ENCODE data around the gene BSDC1. TPM values are rescaled to one million over a fixed set of nuclear protein-coding genes. Genes with fewer than 3 reads are reported as not detected.
A peak's percentile ranks its signal among the peaks of the same experiment; 100 is the strongest.

Gene BSDC1
- total RNA-seq, 1 donor from 2014 or later = 38.6 TPM

DNA sequence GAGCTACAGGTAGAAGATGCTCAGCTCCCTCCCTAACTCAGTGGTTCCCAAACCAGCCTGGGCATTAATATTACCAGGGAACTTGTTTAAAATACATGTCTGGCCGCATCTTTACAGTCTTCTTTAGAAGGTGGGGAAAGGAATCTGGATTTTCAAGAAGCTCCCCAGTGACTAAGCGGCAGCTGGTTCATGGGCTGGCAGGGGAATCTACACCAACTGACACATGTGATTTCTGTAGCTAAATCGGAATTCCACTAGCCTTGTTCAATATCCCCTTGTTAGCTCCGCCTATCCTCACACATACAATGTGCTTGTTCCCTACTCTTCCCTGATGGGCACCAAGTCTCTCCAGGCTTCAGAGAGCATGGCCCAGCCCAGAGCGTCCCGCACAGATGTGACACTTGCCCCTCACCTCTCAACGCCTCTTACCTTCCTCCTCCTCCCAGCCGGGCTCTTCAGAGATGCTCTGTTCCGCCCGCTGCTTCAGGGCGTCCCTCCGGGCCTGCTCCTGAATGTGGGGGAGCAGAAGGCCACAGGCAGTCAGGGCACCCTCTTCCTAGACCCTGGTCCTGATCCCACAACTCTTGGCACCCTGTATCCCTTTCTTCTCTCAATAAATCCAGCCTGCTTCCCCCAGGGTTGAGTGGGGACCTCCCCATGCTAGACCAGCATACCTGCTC, 16.6 kb downstream of the BSDC1 start:
- Mint-ChIP-seq H3K4me3 (no peak overlapping the region), H3K9me3 (no peaks in the 10 kb centered on the region), H3K36me3 (ENCODE audit: low read depth) (peaks cover 5% of the 10 kb centered on the region), H3K4me1 (peaks cover 10% of the 10 kb centered on the region), H3K27ac (ENCODE audit: unreplicated experiment) (peak overlapping the region; percentile 19), H3K27me3 (ENCODE audit: low read depth) (no peaks in the 10 kb centered on the region)
- TF ChIP-seq, protein P1, sequence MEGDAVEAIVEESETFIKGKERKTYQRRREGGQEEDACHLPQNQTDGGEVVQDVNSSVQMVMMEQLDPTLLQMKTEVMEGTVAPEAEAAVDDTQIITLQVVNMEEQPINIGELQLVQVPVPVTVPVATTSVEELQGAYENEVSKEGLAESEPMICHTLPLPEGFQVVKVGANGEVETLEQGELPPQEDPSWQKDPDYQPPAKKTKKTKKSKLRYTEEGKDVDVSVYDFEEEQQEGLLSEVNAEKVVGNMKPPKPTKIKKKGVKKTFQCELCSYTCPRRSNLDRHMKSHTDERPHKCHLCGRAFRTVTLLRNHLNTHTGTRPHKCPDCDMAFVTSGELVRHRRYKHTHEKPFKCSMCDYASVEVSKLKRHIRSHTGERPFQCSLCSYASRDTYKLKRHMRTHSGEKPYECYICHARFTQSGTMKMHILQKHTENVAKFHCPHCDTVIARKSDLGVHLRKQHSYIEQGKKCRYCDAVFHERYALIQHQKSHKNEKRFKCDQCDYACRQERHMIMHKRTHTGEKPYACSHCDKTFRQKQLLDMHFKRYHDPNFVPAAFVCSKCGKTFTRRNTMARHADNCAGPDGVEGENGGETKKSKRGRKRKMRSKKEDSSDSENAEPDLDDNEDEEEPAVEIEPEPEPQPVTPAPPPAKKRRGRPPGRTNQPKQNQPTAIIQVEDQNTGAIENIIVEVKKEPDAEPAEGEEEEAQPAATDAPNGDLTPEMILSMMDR (conservative IDR thresholded peaks at IDR 0.05) = no peak
- DNase-seq (ENCODE audit: low read depth, low spot score) = no peak

DNA sequence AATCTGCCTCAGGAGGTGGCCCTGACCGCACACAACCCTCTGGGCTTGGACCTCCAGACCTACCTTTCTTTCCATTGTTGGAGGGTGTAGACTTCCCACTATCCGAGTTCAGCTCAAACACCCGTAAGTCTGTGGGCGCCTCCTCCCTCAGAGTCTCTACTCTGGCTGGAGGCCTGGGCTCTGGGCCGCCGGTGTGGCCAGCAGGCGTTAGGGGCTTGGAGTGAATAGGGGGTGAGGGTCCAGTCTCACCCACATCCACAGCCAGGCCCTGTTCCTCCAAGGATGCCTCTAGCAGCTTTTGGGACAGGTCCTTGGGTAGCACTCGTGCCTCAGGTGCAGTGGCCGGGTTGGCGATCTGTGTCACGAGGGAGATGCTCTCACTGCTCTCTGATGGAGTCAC, 18.0 kb downstream of the BSDC1 start:
- Mint-ChIP-seq H3K27me3 (ENCODE audit: low read depth) (no peaks in the 10 kb centered on the region), H3K36me3 (ENCODE audit: low read depth) (peaks cover 5% of the 10 kb centered on the region)
- TF ChIP-seq, protein P1 (conservative IDR thresholded peaks at IDR 0.05) = no peak

DNA sequence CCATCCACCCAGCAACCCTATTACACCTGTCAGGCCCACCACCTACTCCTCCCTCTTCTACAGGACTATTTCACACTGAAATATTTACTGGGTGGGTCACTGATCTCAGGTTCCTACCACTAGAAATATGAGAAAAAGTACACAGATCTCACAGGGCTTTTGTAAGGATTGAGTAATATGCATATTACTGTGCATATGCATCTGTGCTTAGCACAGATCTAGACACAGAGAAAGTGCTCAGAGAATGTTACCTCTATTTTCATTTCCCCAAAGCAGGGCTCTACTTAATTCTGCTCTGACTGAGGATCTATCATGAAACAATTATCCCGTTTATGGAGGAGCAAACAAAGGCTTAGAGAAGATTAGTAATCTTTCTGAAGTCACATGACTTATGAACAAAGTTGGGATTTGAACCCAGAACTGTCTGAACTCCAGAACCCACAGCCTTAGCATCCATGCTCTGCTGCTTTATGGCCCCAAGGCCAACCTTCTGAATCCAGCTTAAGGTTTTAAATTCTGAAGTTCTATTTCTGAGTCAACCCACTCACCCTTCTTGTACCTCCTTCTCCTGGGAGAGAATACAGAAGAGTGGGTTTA, 20.1 kb downstream of the BSDC1 start:
- TF ChIP-seq, protein P1 (conservative IDR thresholded peaks at IDR 0.05) = no peak
- Mint-ChIP-seq H3K4me3 (no peak overlapping the region), H3K27ac (ENCODE audit: unreplicated experiment) (no peak overlapping the region), H3K4me1 (no peaks in the 10 kb centered on the region), H3K36me3 (ENCODE audit: low read depth) (peaks cover 8% of the 10 kb centered on the region), H3K27me3 (ENCODE audit: low read depth) (no peaks in the 10 kb centered on the region), H3K9me3 (no peaks in the 10 kb centered on the region)
- DNase-seq (ENCODE audit: low read depth, low spot score) = no peak

More for the DNA sequence above, 18.0 kb downstream of the BSDC1 start:
- no peak overlapping the region for H3K4me3 Mint-ChIP-seq
- no peaks in the 10 kb centered on the region for H3K9me3 Mint-ChIP-seq
- H3K4me1 Mint-ChIP-seq = peaks cover 10% of the 10 kb centered on the region
- no peak overlapping the region for H3K27ac Mint-ChIP-seq (ENCODE audit: unreplicated experiment)
- DNase-seq (ENCODE audit: low read depth, low spot score) = no peak

DNA sequence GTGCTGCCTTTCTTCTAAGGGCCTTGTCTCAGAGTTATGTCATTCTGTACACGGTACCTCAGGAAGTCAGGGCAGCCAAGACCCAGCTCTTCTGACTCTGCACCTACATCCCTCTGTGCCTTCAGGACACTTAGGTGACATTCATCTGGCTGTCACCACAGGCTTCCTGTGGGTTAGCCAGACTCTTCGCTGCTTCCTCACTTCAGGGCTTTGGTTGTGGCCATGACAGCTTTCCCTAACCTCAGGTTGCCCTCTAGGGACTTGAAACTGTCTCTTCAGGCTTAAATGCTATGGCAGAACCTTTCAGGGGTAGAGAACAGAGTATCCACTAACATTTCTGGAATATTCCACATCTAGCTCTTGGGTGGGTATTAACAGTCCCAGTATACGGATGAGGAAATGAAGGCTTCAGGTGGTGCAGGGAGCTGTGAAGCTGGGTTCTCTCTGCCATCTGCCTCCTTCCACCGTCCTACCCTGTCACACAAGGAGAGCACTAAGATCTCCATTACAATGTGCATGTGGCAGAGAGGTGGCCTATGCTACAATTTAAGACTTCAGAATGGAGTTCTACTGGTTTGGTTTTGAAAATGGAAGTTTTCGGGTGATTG, 22.0 kb downstream of the BSDC1 start:
- Mint-ChIP-seq H3K4me3 (no peak overlapping the region), H3K27me3 (ENCODE audit: low read depth) (no peaks in the 10 kb centered on the region), H3K27ac (ENCODE audit: unreplicated experiment) (no peak overlapping the region), H3K4me1 (no peaks in the 10 kb centered on the region), H3K9me3 (no peaks in the 10 kb centered on the region), H3K36me3 (ENCODE audit: low read depth) (peaks cover 2% of the 10 kb centered on the region)
- DNase-seq (ENCODE audit: low read depth, low spot score) = no peak
- TF ChIP-seq, protein P1 (conservative IDR thresholded peaks at IDR 0.05) = no peak

DNA sequence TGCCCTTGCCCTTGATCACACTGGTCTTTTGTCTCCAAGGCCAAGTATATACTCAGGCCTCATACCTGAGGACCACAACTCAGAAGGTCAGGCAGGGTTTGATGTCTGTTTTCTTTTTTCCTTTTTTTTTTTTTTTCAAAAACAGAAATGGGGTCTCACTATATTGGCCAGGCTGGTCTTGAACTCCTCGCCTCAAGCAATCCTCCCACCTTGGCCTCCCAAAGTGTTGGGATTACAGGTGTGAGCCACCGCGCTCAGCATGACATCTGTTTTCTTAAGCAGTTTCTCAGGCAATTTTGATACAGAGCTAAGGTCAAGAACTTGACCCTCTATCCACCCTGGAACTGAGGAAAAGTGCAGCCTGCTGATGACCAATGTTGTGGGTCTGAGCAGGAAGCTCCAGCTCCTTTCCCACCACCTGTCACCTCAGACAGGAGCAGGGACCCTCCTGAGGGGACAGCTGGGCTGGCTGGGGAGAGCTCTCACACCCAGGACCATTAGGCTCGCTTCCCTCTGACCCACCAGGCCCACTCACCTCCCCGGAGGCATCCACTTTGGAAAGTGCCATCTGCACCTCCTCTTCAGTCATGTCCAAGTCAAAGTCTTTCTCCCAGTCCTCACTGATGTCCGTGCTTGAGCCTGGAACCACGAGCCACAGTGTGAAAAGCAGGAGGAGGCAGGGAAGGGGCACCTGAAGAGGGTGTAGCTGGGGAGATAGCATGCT, 26.2 kb downstream of the BSDC1 start:
- H3K36me3 Mint-ChIP-seq (ENCODE audit: low read depth) = peaks cover 8% of the 10 kb centered on the region
- no peaks in the 10 kb centered on the region for H3K27me3 Mint-ChIP-seq (ENCODE audit: low read depth)
- H3K9me3 Mint-ChIP-seq = no peaks in the 10 kb centered on the region
- H3K27ac Mint-ChIP-seq (ENCODE audit: unreplicated experiment) = no peak overlapping the region
- no peak for DNase-seq (ENCODE audit: low read depth, low spot score)
- H3K4me3 Mint-ChIP-seq = no peak overlapping the region
- peaks cover 5% of the 10 kb centered on the region for H3K4me1 Mint-ChIP-seq
- TF ChIP-seq, protein P1 (conservative IDR thresholded peaks at IDR 0.05) = no peak

All from neural crest cell (in vitro differentiated cells).